Progenitor cell of endocrine pancreas (in vitro differentiated cells): ENCODE results near the gene TNFRSF1A. TPM values are rescaled to one million over a fixed set of nuclear protein-coding genes. Genes with fewer than 3 reads are reported as not detected.

Experiments used
- DNase-seq: peaks from one replicate; pipeline ENCODE4 v3.0.0; 2021; ENCODE audit warnings: low spot score; ENCODE audit not compliant: unreplicated experiment
- H3K27ac Mint-ChIP-seq: 2 replicates; pipeline ENCODE4 v1.8.0; 2021; ENCODE audit warnings: mild to moderate bottlenecking, moderate library complexity, mixed read lengths
- H3K27me3 Mint-ChIP-seq: 2 replicates; pipeline ENCODE4 v1.8.0; 2021; ENCODE audit warnings: mixed read lengths
- H3K36me3 Mint-ChIP-seq: 2 replicates; pipeline ENCODE4 v1.8.0; 2022; ENCODE audit warnings: mixed read lengths; ENCODE audit not compliant: insufficient read depth
- H3K4me1 Mint-ChIP-seq: 2 replicates; pipeline ENCODE4 v1.8.0; 2021; ENCODE audit warnings: low read depth, mixed read lengths
- H3K4me3 Mint-ChIP-seq: 2 replicates; pipeline ENCODE4 v1.8.0; 2021; ENCODE audit warnings: low read depth, mild to moderate bottlenecking, moderate library complexity, mixed read lengths
- H3K9me3 Mint-ChIP-seq: 2 replicates; pipeline ENCODE4 v1.8.0; 2021; ENCODE audit warnings: low read depth, mixed read lengths
- total RNA-seq: library from RNA; stranded (reverse); gene quantifications from 2 replicates; pipeline ENCODE4 v1.2.1, GENCODE V29; 2021
- TF ChIP-seq, protein P1 (sequence below): fragments of 200-600 bp; sonication (generic); IDR thresholded peaks from one replicate; pipeline ENCODE4 v1.5.0; 2021; ENCODE audit warnings: antibody characterized with exemption, mild to moderate bottlenecking; ENCODE audit not compliant: unreplicated experiment

TNFRSF1A gene
- total RNA-seq, 1 donor from 2014 or later: 67.5 TPM

DNA sequence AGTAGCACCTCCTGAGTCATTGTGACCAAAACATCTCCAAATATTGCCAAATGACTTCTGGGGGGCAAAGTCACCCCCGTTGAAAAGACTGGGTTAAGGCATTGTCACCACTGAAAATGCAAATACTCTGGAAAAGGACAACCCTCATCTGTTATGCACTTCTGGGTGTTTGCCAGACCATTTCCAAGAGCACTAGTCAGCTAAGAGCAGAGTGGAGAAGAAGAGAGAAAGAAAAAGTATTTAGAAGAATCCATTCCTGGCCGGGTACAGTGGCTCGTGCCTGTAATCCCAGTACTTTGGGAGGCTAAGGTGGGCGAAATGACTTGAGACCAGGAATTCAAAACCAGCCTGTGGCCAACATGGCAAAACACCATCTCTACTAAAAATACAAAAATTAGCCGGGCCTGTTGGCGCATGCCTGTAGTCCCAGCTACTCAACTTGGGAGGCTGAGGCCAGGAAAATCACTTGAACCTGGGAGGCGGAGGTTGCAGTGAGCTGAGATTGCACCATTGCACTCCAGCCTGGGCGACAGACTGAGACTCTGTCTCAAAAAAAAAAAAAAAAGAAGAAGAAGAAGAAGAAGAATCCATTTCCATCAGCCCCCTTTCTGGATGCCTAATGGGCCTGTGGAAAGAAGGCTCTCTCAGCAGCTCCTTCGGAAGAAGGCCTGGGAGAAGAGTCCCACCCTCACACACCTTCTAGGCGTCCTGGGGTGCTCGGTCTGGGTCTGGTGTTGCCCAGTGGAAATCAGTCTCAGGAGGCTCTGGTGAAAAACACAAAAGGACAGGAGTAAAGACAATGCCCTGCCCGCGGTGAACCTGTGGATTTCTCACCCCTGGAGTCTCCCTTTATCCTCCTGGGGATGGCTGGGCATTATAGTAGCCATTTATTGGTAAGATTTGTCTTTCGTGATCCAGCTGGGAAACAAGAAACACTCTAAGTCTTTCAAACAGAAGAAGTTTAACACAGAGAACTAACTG is 38.6 kb upstream of the TNFRSF1A start:
- no peak overlapping the region for H3K4me3 Mint-ChIP-seq
- TF ChIP-seq, protein P1, sequence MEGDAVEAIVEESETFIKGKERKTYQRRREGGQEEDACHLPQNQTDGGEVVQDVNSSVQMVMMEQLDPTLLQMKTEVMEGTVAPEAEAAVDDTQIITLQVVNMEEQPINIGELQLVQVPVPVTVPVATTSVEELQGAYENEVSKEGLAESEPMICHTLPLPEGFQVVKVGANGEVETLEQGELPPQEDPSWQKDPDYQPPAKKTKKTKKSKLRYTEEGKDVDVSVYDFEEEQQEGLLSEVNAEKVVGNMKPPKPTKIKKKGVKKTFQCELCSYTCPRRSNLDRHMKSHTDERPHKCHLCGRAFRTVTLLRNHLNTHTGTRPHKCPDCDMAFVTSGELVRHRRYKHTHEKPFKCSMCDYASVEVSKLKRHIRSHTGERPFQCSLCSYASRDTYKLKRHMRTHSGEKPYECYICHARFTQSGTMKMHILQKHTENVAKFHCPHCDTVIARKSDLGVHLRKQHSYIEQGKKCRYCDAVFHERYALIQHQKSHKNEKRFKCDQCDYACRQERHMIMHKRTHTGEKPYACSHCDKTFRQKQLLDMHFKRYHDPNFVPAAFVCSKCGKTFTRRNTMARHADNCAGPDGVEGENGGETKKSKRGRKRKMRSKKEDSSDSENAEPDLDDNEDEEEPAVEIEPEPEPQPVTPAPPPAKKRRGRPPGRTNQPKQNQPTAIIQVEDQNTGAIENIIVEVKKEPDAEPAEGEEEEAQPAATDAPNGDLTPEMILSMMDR: no peak
- H3K27me3 Mint-ChIP-seq: peaks cover 36% of the 10 kb centered on the region
- H3K27ac Mint-ChIP-seq: no peak overlapping the region
- no peak for DNase-seq
- peaks cover 27% of the 10 kb centered on the region for H3K4me1 Mint-ChIP-seq
- no peaks in the 10 kb centered on the region for H3K9me3 Mint-ChIP-seq
- H3K36me3 Mint-ChIP-seq: no peaks in the 10 kb centered on the region

DNA sequence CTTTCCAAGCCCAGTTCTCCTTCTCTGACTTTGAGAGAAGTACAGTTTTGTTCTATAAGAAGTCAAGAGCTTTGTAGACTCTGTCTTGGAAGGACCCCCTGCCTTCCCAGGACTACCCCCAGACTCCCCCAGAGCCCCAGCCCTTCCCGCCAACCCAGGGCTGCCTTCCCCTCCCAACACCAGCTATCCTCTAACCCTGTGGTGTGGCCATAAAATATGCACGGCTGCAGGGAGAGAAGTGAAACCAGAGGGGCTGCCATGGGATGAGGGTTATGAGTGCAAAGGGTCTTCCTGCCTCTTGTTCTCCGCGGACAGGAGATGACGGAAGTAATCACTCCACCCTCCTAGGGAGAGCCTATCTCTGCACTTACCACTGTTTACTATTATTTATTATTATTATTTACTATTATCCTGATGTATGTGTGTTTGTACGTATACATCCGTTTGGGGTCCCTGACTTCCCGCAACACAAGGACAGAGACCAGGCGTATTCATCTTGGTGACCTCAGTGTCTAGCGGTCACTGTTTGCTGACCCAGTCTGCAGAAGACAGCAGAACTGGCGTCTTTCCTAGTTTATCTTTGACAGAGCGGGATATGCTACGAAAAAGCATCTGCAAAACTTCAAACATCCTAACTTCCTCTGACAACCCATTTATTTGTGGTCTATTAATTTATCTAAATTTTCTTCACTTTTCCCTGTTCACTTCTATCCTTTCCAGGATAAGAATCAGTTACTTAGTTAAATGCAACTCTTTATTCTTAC is 37.0 kb upstream of the TNFRSF1A start:
- Mint-ChIP-seq H3K27me3 (peaks cover 42% of the 10 kb centered on the region), H3K4me3 (no peak overlapping the region), H3K27ac (no peak overlapping the region), H3K9me3 (no peaks in the 10 kb centered on the region), H3K36me3 (no peaks in the 10 kb centered on the region), H3K4me1 (peaks cover 36% of the 10 kb centered on the region)
- TF ChIP-seq, protein P1: no peak
- DNase-seq: no peak

DNA sequence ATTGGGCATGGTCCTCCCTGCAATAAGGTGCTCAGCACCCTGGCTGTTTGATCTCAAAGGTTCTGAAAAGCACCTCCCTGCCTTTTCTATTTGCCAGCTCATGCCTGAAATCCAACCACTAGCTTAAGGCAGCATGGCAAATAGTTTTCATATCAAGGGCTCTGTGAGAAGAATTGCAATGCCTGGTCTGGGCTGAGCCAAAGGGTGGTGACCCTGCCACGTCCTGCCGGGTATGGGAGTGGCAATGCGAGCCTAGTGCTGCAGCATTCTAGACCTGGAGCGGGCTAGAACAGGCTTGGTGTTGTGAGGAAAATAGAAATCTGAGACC is 35.8 kb upstream of the TNFRSF1A start:
- peaks cover 45% of the 10 kb centered on the region for H3K4me1 Mint-ChIP-seq
- no peak overlapping the region for H3K27ac Mint-ChIP-seq
- H3K4me3 Mint-ChIP-seq: no peak overlapping the region
- DNase-seq: no peak
- peaks cover 40% of the 10 kb centered on the region for H3K27me3 Mint-ChIP-seq
- TF ChIP-seq, protein P1: no peak
- H3K36me3 Mint-ChIP-seq: no peaks in the 10 kb centered on the region
- no peaks in the 10 kb centered on the region for H3K9me3 Mint-ChIP-seq

DNA sequence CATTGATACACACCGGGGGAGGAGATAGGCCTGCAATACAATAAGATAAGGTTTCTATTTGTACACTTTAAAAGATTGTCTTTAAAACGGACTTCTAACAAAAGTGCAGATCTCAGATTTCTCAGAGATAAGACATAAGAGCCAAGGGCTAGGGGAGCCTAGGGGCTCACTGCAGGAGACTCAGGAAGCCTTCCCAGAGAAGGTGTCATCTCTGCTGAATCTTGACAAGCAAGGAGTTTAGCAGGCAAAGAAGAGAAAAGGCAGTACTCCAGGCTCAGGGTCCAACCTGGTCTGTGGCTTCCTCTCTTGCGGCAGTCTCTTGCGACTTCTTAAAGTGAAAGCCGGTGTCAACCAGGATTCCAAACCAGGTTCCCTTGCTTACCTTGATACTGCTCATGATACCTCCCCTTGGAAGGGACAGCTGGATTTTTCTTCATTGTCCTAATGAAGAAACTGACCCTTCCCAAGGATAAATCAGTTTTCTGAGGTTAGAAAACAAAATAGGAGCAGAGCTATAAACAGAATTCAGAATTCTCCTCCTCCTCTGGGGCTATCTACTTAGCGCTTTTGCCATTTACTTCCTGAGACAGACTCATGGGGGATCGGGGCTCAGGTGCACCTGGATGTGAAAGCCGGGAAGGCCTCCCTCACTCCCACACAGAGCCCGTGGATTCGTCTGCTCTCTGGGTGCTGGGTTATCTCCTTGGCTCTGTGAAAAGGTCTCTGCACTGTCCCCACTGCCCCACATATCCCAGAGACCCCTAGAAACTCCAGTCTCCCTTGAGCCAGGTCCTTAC is 35.2 kb upstream of the TNFRSF1A start:
- Mint-ChIP-seq H3K4me3 (peak overlapping the region; percentile 10), H3K4me1 (peaks cover 51% of the 10 kb centered on the region), H3K27ac (peak overlapping the region; percentile 91), H3K36me3 (no peaks in the 10 kb centered on the region), H3K27me3 (peaks cover 35% of the 10 kb centered on the region), H3K9me3 (no peaks in the 10 kb centered on the region)
- TF ChIP-seq, protein P1: no peak
- no peak for DNase-seq
